Activated CD8-positive, alpha-beta memory T cell treated with anti-CD3 and anti-CD28 coated beads, Interleukin-2, amount 50 U/mL, for 1 hour (primary cell): ENCODE results near the gene YPEL3.

Experiments used
- DNase-seq: peaks from one replicate; pipeline ENCODE4 v3.0.0-alpha.2; 2020; ENCODE audit errors: extremely low read depth

The YPEL3 gene

DNA sequence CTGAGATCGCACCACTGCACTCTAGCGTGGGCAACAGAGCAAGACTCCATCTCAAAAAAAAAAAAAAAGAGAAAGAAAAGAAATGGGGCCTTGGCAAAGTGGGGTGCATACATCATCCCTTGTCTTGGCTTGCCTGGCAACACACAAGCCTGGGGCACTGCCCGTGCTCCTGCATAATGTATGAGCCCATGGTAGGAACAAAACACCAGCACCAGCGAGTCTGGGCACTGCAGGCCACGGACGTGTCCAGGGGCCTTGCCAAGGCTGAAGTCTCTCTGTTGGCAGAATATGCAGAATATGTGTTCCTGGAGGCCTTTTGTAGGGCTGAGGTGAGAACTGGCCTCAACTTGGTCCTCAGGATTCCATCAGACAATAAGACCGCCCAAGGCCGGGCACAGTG, 46.1 kb downstream of the YPEL3 start:
- DNase-seq: no peak

DNA sequence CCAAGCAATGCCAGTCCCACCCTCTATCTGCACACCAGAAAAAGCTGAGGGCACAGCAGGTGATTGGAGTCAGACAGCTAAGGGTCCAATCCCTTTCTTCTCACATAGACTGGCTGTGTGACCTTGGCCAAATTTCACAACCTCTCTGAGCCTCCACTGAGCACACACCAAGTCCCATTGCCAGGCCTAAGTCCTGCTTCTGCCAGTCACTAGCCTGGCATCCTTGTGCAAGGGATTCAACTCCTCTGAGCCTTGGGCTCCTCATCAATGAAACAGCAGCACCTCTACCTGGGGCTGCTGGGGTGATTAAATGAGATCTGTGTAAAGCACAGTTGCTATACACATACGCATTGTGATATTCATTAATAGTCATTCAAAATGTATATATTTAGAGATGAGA, 49.4 kb downstream of the YPEL3 start:
- no peak for DNase-seq

DNA sequence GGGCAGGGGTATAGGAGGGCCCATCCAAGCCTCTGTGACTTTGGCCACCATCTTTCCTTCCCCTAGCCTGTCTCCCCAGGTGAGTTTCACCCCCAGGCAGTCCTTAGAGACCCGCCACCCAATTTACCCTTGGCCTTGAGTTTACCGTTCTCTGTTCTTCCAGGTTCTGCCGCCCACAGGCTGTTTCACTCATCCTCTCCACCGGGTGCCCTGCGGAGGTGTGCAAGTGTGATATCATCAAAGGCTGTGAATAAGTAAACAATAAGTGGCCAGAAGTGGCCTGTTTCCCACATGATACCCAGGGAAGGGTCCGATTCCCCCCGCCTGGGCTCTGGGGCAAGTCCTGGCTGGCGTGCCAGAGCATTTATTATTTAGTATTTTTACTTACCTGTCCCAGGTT, 49.8 kb downstream of the YPEL3 start:
- DNase-seq: no peak
